ENCODE results near the gene THUMPD3.

The THUMPD3 gene

GRCh38 chr3:9408546-9408945, 45.7 kb downstream of the THUMPD3 start:
- H3K27me3 ChIP-seq = no peaks in the 10 kb centered on the region
- TF ChIP-seq, protein P1, sequence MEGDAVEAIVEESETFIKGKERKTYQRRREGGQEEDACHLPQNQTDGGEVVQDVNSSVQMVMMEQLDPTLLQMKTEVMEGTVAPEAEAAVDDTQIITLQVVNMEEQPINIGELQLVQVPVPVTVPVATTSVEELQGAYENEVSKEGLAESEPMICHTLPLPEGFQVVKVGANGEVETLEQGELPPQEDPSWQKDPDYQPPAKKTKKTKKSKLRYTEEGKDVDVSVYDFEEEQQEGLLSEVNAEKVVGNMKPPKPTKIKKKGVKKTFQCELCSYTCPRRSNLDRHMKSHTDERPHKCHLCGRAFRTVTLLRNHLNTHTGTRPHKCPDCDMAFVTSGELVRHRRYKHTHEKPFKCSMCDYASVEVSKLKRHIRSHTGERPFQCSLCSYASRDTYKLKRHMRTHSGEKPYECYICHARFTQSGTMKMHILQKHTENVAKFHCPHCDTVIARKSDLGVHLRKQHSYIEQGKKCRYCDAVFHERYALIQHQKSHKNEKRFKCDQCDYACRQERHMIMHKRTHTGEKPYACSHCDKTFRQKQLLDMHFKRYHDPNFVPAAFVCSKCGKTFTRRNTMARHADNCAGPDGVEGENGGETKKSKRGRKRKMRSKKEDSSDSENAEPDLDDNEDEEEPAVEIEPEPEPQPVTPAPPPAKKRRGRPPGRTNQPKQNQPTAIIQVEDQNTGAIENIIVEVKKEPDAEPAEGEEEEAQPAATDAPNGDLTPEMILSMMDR (IDR thresholded peaks at IDR 0.05) = no peak
- H3K9me3 ChIP-seq = no peaks in the 10 kb centered on the region
- no peak overlapping the region for H3K4me3 ChIP-seq
- H3K27ac ChIP-seq = no peak overlapping the region
- no peak for DNase-seq
- no peaks in the 10 kb centered on the region for H3K36me3 ChIP-seq
- H3K4me1 ChIP-seq = peaks cover 0 to 96% (median 47%) of the 10 kb centered on the region in 4 donors
- intact Hi-C loops (cut with DNase I; ENCODE audit: low total_unique reads) = no loop called here

DNA sequence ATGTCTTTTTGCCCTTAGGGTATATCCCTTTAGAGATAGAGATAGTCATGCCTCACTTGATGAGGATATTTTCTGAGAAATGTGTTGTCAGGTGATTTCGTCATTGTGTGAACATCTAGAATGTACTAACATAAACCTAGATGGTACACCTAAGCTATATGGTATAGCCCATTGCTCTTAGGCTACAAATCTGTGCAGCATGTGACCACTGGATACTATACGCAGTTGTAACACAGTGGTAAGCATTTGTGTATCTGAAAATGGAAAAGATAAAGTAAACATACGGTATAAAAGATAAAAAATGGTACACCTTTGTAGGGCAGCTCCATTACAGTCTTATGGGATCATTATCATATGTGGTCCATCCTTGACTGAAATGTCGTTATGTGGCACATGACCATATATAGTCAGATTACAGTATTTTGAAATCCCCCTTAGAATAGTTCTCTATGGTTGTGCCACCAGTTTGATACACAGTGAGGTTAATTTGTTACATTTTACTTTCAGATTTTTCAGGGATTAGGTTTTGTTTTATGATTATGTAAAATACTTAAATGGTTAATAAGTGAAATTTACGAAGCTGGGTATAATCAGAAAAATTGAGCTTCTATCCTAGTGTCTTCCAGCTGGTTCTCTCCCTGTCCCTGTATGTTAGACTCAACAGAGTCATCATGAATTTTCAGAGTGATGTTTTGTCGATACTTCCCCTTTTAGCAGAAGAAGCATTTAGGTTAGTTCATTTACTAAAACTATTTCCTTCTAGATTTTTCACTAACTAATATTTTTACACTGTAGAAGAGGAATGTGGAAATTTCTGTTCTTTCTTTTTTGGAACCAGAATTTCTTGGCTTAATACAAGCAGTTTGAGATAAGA, 47.4 kb downstream of the THUMPD3 start:
- Histone ChIP-seq H3K9me3 (no peaks in the 10 kb centered on the region), H3K36me3 (no peaks in the 10 kb centered on the region), H3K4me3 (no peak overlapping the region), H3K4me1 (peaks cover 0 to 96% (median 36%) of the 10 kb centered on the region in 4 donors), H3K27me3 (no peaks in the 10 kb centered on the region), H3K27ac (peak overlapping the region in 1 of 2 donors; percentile 4)
- TF ChIP-seq, protein P1 (IDR thresholded peaks at IDR 0.05) = no peak
- no peak for DNase-seq
- intact Hi-C loops (cut with DNase I; ENCODE audit: low total_unique reads) = no loop called here

DNA sequence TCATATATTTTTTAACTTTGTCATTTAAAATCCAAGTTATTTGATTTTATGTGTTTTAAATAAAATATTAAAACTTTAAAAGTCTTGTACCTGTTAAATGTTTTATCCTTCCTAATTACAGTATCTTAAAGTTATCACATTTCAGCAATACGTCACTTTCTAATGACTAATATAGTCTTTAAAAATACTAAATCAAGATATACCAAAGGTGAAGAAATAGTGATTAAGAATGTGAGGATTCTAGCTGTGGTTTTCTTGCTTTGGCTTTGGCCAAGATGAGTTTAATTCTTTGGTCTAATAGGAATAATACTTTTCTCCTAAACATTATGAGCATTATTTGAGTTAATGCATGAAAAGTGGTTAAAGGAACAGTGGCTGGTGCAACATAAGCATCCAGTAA, 48.4 kb downstream of the THUMPD3 start:
- TF ChIP-seq, protein P1 (IDR thresholded peaks at IDR 0.05) = no peak
- Histone ChIP-seq H3K27ac (peak overlapping the region in 1 of 2 donors; percentile 4), H3K4me1 (peaks cover 0 to 96% (median 30%) of the 10 kb centered on the region in 4 donors), H3K27me3 (no peaks in the 10 kb centered on the region), H3K36me3 (no peaks in the 10 kb centered on the region), H3K4me3 (no peak overlapping the region), H3K9me3 (no peaks in the 10 kb centered on the region)
- DNase-seq = no peak
- intact Hi-C loops (cut with DNase I; ENCODE audit: low total_unique reads) = no loop called here

GRCh38 chr3:9412293-9412692, 49.4 kb downstream of the THUMPD3 start:
- TF ChIP-seq, protein P1 (IDR thresholded peaks at IDR 0.05) = no peak
- DNase-seq = no peak
- Histone ChIP-seq H3K4me3 (no peak overlapping the region), H3K27me3 (no peaks in the 10 kb centered on the region), H3K27ac (no peak overlapping the region), H3K4me1 (peaks cover 0 to 96% (median 28%) of the 10 kb centered on the region in 4 donors), H3K36me3 (no peaks in the 10 kb centered on the region), H3K9me3 (no peaks in the 10 kb centered on the region)
- intact Hi-C loops (cut with DNase I; ENCODE audit: low total_unique reads) = no loop called here

DNA sequence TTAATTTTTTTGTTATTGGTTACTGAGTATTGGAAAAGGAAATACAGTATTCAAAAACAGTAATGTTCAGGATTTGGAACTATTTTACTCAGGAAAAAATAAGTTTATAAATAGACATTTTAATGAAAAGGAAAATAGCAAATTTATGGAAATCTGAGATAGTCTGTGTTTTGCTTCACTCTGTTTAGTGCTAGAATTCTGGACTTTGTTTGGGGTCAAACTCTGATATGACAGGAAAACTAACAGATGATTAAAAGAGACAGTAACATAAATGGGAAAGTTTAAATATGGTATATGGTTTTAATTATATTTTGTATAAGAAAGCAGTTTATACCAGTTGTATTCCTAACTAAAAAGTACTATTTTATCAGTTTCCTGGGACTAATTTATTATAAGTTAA, 52.0 kb downstream of the THUMPD3 start:
- Histone ChIP-seq H3K27me3 (no peaks in the 10 kb centered on the region), H3K4me3 (no peak overlapping the region), H3K36me3 (no peaks in the 10 kb centered on the region), H3K9me3 (no peaks in the 10 kb centered on the region), H3K27ac (no peak overlapping the region), H3K4me1 (peaks cover 0 to 91% (median 26%) of the 10 kb centered on the region in 4 donors)
- TF ChIP-seq, protein P1 (IDR thresholded peaks at IDR 0.05) = no peak
- no peak for DNase-seq
- intact Hi-C loops (cut with DNase I; ENCODE audit: low total_unique reads) = no loop called here
